ENCODE measurements around the gene CDK6. TPM values are rescaled to one million over a fixed set of nuclear protein-coding genes. Genes with fewer than 3 reads are reported as not detected.

Gene CDK6
- total RNA-seq, 2 donors from 2014 or later, result 32.6 to 35.0 TPM

GRCh38 chr7:92655346-92655884 is 181.0 kb downstream of the CDK6 start:
- no peak for DNase-seq
- Histone ChIP-seq H3K4me1 (peaks cover 12% of the 10 kb centered on the region), H3K27me3 (no peaks in the 10 kb centered on the region), H3K27ac (no peak overlapping the region), H3K9me3 (no peaks in the 10 kb centered on the region), H3K4me3 (no peak overlapping the region), H3K36me3 (replicated peaks in 1 of 2; ENCODE audit: insufficient read depth in 1 of 2, low read depth in 2 of 2) (no peaks in the 10 kb centered on the region)
- TF ChIP-seq POLR2A (IDR thresholded peaks at IDR 0.05) (no peak), CTCF (IDR thresholded peaks at IDR 0.05) (no peak)
- WGBS, 2 donors, result 18 to 28% methylated on average over 1 of the region's 1 CpG
- intact Hi-C loops (cut with DNase I), result no loop called here
- ATAC-seq, result no peak

- Histone ChIP-seq H3K4me1 (peaks cover 12% of the 10 kb centered on the region), H3K27ac (no peak overlapping the region), H3K4me3 (no peak overlapping the region), H3K27me3 (no peaks in the 10 kb centered on the region), H3K36me3 (replicated peaks in 1 of 2; ENCODE audit: insufficient read depth in 1 of 2, low read depth in 2 of 2) (no peaks in the 10 kb centered on the region), H3K9me3 (no peaks in the 10 kb centered on the region)
- TF ChIP-seq POLR2A (IDR thresholded peaks at IDR 0.05) (no peak), CTCF (IDR thresholded peaks at IDR 0.05) (no peak)
- intact Hi-C loops (cut with DNase I), result no loop called here
- 89 to 93% methylated on average over 4 of the region's 4 CpGs for WGBS, 2 donors
- ATAC-seq, result no peak
- no peak for DNase-seq
Observed at GRCh38 chr7:92653136-92653535, 183.2 kb downstream of the CDK6 start.

GRCh38 chr7:92652536-92652935 is 183.8 kb downstream of the CDK6 start:
- 26 to 68% methylated on average over 2 of the region's 2 CpGs for WGBS, 2 donors
- no peak for ATAC-seq
- H3K36me3 ChIP-seq (replicated peaks in 1 of 2; ENCODE audit: insufficient read depth in 1 of 2, low read depth in 2 of 2), result no peaks in the 10 kb centered on the region
- DNase-seq, result no peak
- H3K4me1 ChIP-seq, result peaks cover 12% of the 10 kb centered on the region
- H3K27me3 ChIP-seq, result no peaks in the 10 kb centered on the region
- intact Hi-C loops (cut with DNase I), result no loop called here
- H3K9me3 ChIP-seq, result no peaks in the 10 kb centered on the region
- TF ChIP-seq POLR2A (IDR thresholded peaks at IDR 0.05) (no peak), CTCF (IDR thresholded peaks at IDR 0.05) (no peak)
- H3K4me3 ChIP-seq, result no peak overlapping the region
- H3K27ac ChIP-seq, result no peak overlapping the region

- ATAC-seq (no peak), DNase-seq (no peak)
- H3K4me1 ChIP-seq, result peaks cover 14% of the 10 kb centered on the region
- 89 to 91% methylated on average over 3 of the region's 3 CpGs for WGBS, 2 donors
- H3K9me3 ChIP-seq, result no peaks in the 10 kb centered on the region
- H3K36me3 ChIP-seq (replicated peaks in 1 of 2; ENCODE audit: insufficient read depth in 1 of 2, low read depth in 2 of 2), result no peaks in the 10 kb centered on the region
- TF ChIP-seq CTCF (IDR thresholded peaks at IDR 0.05) (no peak), POLR2A (IDR thresholded peaks at IDR 0.05) (no peak)
- intact Hi-C loops (cut with DNase I), result no loop called here
- H3K27ac ChIP-seq, result no peak overlapping the region
- no peaks in the 10 kb centered on the region for H3K27me3 ChIP-seq
- H3K4me3 ChIP-seq, result no peak overlapping the region
Observed at GRCh38 chr7:92650391-92650790, 186.0 kb downstream of the CDK6 start.

GRCh38 chr7:92648067-92648466 is 188.3 kb downstream of the CDK6 start:
- H3K4me1 ChIP-seq, result peaks cover 21% of the 10 kb centered on the region
- no peaks in the 10 kb centered on the region for H3K9me3 ChIP-seq
- H3K27me3 ChIP-seq, result no peaks in the 10 kb centered on the region
- 75 to 85% methylated on average over 4 of the region's 4 CpGs for WGBS, 2 donors
- ATAC-seq (no peak), DNase-seq (no peak)
- H3K36me3 ChIP-seq (replicated peaks in 1 of 2; ENCODE audit: insufficient read depth in 1 of 2, low read depth in 2 of 2), result no peaks in the 10 kb centered on the region
- intact Hi-C loops (cut with DNase I), result no loop called here
- TF ChIP-seq POLR2A (IDR thresholded peaks at IDR 0.05), result no peak
- TF ChIP-seq CTCF (IDR thresholded peaks at IDR 0.05), result no peak
- H3K4me3 ChIP-seq, result no peak overlapping the region
- no peak overlapping the region for H3K27ac ChIP-seq
